Kidney glomerular epithelial cell (primary cell): ENCODE results near the gene ASPHD1.

Experiments
- DNase-seq: peaks from one replicate; lab custom pipeline; 2025; lab: John Stamatoyannopoulos, UW

The ASPHD1 gene

DNA sequence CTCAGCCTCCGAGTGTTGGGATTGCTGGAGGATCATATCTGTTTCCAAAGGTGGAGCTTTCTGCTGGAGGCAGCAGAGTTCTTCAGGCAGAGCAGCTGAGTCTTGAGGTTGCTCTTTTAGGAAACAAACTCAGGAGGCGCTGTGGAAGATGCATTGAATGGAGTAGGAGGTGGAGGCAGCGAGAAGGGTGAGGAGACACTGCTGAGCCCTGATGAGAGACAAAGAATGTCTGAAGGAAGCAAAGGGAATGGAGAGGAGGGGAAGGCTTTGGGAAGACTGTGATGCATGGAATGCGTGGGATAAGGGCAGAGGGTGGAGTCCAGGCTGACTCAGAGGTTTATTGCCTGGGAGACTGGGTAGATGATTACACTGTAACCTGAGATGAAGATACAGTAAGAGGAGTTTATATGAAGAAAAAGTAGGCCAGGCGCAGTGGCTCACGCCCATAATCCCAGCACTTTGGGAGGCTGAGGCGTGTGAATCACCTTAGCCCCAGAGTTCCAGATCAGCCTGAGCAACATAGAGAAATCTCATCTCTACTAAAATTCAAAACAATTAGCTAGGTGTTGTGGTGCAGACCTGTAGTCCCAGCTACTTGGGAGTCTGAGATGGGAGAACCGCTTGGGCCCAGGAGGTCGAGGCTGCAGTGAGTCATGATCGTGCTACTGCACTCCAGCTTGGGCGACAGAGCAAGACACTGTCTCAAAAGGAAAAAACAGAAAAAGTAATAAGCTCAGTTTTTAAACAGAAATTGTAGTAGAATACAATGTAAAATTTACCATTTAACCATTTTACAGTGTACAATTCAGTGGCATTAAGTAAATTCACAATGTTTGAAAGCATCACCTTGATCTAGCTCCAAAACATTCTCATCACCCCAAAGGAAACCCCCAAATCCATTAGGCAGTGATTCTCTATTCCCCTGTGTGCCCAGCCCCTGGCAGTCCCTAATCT, 43.8 kb downstream of the ASPHD1 start:
- peak; percentile 100 for DNase-seq

DNA sequence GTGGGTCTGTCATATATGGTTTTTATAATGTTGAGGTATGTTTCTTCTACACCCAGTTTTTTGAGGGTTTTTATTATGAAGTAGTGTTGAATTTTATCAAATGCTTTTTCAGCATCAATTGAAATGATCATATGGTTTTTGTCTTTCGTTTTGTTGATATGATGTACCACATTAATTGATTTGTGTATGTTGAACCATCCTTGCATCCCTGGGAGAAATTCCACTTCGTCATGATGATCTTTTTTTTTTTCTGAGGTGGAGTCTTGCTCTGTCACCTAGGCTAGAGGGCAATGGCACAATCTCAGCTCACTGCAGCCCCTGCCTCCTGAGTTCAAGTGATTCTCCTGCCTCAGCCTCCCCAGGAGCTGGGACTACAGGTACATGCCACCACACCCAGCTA, 47.6 kb downstream of the ASPHD1 start:
- no peak for DNase-seq

DNA sequence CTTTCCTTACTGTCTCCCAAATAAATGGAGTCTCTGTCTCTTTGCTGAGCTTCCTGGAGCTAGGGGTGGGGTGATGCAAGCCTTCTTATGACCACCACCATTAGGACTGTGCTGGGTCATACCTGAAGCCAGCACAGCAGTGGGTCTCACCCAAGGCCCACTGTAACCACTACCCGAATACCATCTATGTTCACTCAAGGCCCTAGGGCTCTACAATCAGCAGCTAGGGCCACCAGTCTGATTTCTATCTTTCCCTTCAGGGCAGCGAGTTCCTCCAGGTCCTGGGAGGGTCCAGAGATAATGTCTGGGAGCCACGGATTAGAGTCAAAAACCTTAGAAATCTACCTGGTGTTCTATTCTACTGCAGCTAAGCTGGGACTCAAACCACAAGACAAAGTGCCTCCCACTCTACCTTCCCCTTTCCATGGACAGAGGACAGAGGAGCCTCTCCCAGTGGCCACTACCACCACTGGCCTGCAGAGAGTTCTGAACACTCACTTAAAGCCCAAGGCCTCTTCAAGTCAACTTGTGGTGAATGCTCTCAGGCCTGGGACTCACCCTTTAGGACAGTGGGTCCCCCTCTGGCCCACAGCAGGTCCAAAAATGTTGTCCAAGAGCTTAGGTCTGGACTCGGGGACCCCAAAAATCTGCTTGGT, 50.6 kb downstream of the ASPHD1 start:
- no peak for DNase-seq

DNA sequence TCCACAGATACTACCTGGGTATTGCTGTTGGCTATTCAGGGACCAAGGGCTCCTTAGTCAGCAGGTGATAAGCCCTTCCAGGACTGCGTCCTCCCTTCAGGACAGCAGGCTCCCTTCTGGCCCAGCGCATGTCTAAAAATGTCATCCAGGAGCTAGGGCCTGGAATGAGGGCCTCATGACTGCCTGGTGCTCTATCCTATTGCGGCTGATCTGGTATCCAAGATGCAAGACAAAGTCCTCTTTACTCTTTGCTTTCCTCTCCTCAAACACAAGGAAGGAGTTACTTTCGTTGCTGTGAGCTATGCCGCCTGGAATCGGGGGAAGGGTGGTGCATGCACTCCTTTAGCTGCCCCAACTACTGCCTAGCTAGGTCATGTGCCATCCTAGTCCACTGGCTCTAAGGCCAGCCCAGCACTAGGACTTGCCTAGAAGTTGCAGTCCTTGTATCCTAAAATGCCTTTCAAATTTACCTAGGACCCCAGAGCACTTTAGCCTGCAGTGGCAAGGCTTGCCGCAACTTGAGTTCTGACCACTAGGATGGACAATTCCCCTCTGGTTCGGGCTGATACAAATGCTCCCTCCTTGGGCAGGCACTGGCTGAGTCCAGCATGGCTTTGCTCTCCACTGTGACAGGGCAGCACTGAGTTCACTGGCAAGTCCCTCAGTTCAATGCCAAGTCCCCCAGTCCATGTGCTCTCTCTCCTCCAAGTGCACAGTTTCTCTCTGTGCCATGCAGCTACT, 51.5 kb downstream of the ASPHD1 start:
- DNase-seq = no peak
